ENCODE data around the gene PILRB. TPM values are rescaled to one million over a fixed set of nuclear protein-coding genes. Genes with fewer than 3 reads are reported as not detected.

The PILRB gene
- total and polyA plus RNA-seq, 9 of the 15 experiments (the other 6 are each of a cell fraction or from before 2014, with no cell fraction given) = 6.2 to 94.6 (median 37.0) TPM

DNA sequence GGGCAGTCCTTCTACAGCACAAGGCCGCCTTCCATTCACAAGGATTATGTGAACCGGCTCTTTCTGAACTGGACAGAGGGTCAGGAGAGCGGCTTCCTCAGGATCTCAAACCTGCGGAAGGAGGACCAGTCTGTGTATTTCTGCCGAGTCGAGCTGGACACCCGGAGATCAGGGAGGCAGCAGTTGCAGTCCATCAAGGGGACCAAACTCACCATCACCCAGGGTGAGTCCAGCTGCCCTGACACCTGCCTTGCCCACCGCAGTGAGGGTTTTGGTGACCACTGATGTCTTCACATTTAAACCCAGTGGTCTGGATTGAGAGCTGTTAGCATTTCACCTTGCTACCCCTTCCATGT lies 918 bp downstream of the PILRB start:
- TF ChIP-seq ZNF184 (CRISPR knock-in tag; IDR thresholded peaks at IDR 0.05) (no peak), FUS (optimal IDR thresholded peaks at IDR 0.05; ENCODE audit: low read depth, low read length) (no peak), RBBP5 (IDR thresholded peaks at IDR 0.05; ENCODE audit: borderline replicate concordance, insufficient read depth, low read length, poor library complexity, severe bottlenecking) (no peak), RFX1 (IDR thresholded peaks at IDR 0.05) (no peak)
- TF ChIP-seq, protein P1, sequence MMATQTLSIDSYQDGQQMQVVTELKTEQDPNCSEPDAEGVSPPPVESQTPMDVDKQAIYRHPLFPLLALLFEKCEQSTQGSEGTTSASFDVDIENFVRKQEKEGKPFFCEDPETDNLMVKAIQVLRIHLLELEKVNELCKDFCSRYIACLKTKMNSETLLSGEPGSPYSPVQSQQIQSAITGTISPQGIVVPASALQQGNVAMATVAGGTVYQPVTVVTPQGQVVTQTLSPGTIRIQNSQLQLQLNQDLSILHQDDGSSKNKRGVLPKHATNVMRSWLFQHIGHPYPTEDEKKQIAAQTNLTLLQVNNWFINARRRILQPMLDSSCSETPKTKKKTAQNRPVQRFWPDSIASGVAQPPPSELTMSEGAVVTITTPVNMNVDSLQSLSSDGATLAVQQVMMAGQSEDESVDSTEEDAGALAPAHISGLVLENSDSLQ (IDR thresholded peaks at IDR 0.05) = no peak
- 0 out of 5 replicates have a peak, but pooled peaks cover 0 to 4% of the 10 kb centered on the region in 2 experiments for H3K4me1 ChIP-seq (replicated peaks in 1 of 2; ENCODE audit: control insufficient read depth in 2 of 2, insufficient read depth in 2 of 2, low read length in 2 of 2)
- ChIA-PET CTCF (ENCODE audit: low intra/inter-chr PET ratio) (no interaction called here), POLR2A (interaction anchor here (0.9 to 2.1 kb wide), 3 partner anchors 10 to 69 kb away, joined by 3 to 7 read pairs (median 6); partner anchors contain the start of gene ZCWPW1)
- no peaks in the 10 kb centered on the region for H3K9me3 ChIP-seq (replicated peaks; ENCODE audit: control insufficient read depth, insufficient read depth, low read depth, low read length)
- no peaks in the 10 kb centered on the region for H3K27me3 ChIP-seq (ENCODE audit: control insufficient read depth in 2 of 2, insufficient read depth in 2 of 2, low read length in 2 of 2)
- no peak overlapping the region for H3K27ac ChIP-seq (ENCODE audit: extremely low read depth, low read depth, low read length)
- DNase-seq (ENCODE audit: extremely low read depth in 1 of 4, low spot score in 3 of 4) (no peak), ATAC-seq (no peak), FAIRE-seq (no peak)
- WGBS (ENCODE audit: insufficient coverage, low coverage, missing lambda C conversion rate) = 94% methylated on average over 8 of the region's 8 CpGs
- H3K4me3 ChIP-seq = no peak overlapping the region
- no peak overlapping the region for H2AFZ ChIP-seq (ENCODE audit: low read depth, low read length)
- intact Hi-C loops (cut with micrococcal nuclease) = no loop called here
- H4K20me1 ChIP-seq (replicated peaks; ENCODE audit: control insufficient read depth, insufficient read depth, low read length) = peaks cover 6% of the 10 kb centered on the region; the same call in 1 of the 2 replicates
- H3K9ac ChIP-seq (ENCODE audit: insufficient read depth in 1 of 2, low read depth in 2 of 2, low read length in 2 of 2) = no peak overlapping the region; a peak in 1 of 4 replicates
- BruUV-seq (replicated peaks) = no TSS peak
- no peaks in the 10 kb centered on the region for H3K9me1 ChIP-seq (ENCODE audit: control insufficient read depth, insufficient read depth, low read length)
- H3K4me2 ChIP-seq (ENCODE audit: insufficient read depth, low read length) = no peak overlapping the region
- no peaks in the 10 kb centered on the region for H3K79me2 ChIP-seq (ENCODE audit: control insufficient read depth, insufficient read depth, low read length)
- in situ Hi-C loops (cut with MboI) = no loop called here
- H3K36me3 ChIP-seq (ENCODE audit: control insufficient read depth, insufficient read depth, low read length) = peaks cover 96% of the 10 kb centered on the region
